Activated CD4-positive, alpha-beta T cell treated with anti-CD3 and anti-CD28 coated beads, Interleukin-2, amount 10 ng/mL, durations not matched to agents 24 days and 14 days (primary cell): Measurements from ENCODE around the gene MICAL3. TPM values are rescaled to one million over a fixed set of nuclear protein-coding genes. Genes with fewer than 3 reads are reported as not detected.
"Not testable (repeated sequence)": the region's sequence is repeated elsewhere in the genome, so short reads cannot be mapped to it uniquely, and the experiment has no call there.

Experiments used
- DNase-seq: peaks from one replicate; pipeline ENCODE4 v3.0.0; 2022
- H3K27ac Mint-ChIP-seq: one replicate; pipeline ENCODE4 v1.8.0; 2022; ENCODE audit warnings: mild to moderate bottlenecking, mixed read lengths
- H3K27me3 Mint-ChIP-seq: one replicate; pipeline ENCODE4 v1.8.0; 2022; ENCODE audit warnings: mixed read lengths
- H3K36me3 Mint-ChIP-seq: one replicate; pipeline ENCODE4 v1.8.0; 2022; ENCODE audit warnings: low read depth, mild to moderate bottlenecking, mixed read lengths
- H3K4me1 Mint-ChIP-seq: one replicate; pipeline ENCODE4 v1.8.0; 2021; ENCODE audit warnings: mixed read lengths
- H3K4me3 Mint-ChIP-seq: one replicate; pipeline ENCODE4 v1.8.0; 2022; ENCODE audit warnings: mild to moderate bottlenecking, moderate library complexity, mixed read lengths
- H3K9me3 Mint-ChIP-seq: one replicate; pipeline ENCODE4 v1.8.0; 2021; ENCODE audit warnings: mixed read lengths
- intact Hi-C: fragments of 100-400 bp; cut with micrococcal nuclease; formaldehyde crosslinking; loops from one replicate; pipeline ENCODE4 v1.15.1; 2023
- total RNA-seq: library from RNA; stranded (reverse); gene quantifications from 2 replicates; pipeline ENCODE4 v1.2.3, GENCODE V29; 2022

Gene MICAL3
- total RNA-seq, 1 donor from 2014 or later: 51.2 TPM

DNA sequence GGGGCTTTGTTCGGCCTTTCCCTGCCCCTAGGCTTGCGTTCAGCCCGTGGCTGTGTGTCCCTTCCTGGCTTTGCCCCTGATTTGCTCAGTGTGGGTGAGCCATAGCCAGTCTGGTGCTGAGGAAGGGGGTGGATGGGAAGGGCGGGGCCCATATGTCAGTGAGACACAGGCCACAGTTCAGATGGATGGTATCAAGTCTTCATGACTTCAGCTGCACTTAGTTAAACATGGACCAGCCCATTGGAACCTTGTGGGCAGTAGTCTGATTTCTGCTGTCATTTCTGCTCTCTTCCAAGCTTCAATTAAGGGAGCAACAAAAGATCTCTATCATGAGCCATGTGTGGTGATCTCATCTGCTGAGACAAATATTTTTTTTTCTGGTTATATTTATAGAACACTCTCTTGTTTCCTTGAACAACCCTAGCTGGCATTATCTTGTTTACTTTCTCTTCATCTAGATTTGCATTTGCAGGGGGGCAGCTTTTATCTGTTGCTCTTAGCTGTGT, 31.9 kb upstream of the MICAL3 start:
- intact Hi-C loops: no loop called here
- H3K4me1 Mint-ChIP-seq: peaks cover 2% of the 10 kb centered on the region
- no peak for DNase-seq
- H3K9me3 Mint-ChIP-seq: no peaks in the 10 kb centered on the region
- H3K4me3 Mint-ChIP-seq: no peak overlapping the region
- no peaks in the 10 kb centered on the region for H3K36me3 Mint-ChIP-seq
- no peak overlapping the region for H3K27ac Mint-ChIP-seq
- peaks cover 12% of the 10 kb centered on the region for H3K27me3 Mint-ChIP-seq

DNA sequence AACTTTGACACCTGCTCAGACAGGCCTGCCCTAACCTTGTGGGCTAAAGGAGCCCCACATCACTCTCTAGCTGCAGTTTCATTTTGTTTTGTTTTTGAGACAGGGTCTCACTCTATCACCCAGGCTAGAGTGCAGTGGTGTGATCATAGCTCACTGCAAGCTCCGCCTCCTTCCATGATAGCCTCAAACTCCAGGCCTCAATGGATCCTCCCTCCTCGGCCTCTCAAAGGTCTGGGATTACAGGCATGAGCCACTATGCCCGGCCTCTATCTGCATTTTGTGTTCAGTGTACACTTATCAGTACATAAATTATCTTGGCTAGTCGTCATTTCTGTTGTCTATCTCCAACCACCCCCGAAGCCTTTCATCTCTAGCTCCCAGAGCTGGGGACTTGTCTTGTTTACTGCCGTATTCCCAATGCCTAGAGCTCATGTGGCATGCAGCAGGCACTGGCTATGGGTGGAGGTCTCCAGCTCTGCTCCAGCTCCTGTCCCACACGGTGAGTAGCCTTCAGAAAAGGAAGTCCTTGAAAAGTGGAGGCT, 31.3 kb upstream of the MICAL3 start:
- DNase-seq: no peak
- no peaks in the 10 kb centered on the region for H3K9me3 Mint-ChIP-seq
- no peak overlapping the region for H3K27ac Mint-ChIP-seq
- intact Hi-C loops: no loop called here
- H3K4me1 Mint-ChIP-seq: peaks cover 2% of the 10 kb centered on the region
- H3K4me3 Mint-ChIP-seq: no peak overlapping the region
- peaks cover 12% of the 10 kb centered on the region for H3K27me3 Mint-ChIP-seq
- H3K36me3 Mint-ChIP-seq: no peaks in the 10 kb centered on the region

DNA sequence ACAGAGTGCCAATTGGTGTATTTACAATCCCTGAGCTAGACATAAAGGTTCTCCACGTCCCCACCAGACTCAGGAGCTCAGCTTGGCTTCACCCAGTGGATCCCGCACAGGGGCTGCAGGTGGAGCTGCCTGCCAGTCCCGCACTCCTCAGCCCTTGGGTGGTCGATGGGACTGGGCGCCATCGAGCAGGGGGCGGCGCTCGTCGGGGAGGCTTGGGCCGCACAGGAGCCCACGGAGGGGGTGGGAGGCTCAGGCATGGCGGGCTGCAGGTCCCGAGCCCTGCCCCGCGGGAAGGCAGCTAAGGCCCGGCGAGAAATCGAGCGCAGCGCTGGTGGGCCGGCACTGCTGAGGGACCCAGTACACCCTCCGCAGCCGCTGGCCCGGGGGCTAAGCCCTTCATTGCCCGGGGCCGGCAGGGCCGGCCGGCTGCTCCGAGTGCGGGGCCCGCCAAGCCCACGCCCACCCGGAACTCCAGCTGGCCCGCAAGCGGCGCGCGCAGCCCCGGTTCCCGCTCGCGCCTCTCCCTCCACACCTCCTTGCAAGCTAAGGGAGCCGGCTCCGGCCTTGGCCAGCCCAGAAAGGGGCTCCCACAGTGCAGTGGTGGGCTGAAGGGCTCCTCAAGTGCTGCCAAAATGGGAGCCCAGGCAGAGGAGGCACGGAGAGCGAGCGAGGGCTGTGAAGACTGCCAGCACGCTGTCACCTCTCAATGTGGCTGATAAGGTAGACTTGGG, 29.0 kb upstream of the MICAL3 start:
- DNase-seq, intact Hi-C loops, H3K27ac Mint-ChIP-seq, H3K9me3 Mint-ChIP-seq, H3K27me3 Mint-ChIP-seq, H3K36me3 Mint-ChIP-seq, H3K4me3 Mint-ChIP-seq, H3K4me1 Mint-ChIP-seq: not testable (repeated sequence)

DNA sequence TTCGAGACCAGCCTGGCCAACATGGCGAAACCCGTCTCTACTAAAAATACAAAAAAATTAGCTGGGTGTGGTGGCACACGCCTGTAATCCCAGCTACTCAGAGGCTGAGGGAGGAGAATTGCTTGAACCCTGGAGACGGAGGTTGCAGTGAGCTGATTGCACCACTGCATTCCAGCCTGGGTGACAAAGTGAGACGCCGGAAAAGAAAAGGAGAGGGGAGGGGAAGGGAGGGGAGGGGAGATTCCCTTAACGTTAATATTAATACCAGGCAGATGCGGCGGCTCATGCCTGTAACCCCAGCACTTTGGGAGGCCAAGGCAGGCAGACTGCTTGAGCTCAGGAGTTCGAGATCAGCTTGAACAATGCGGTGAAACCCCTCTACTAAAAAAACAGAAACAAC, 26.8 kb upstream of the MICAL3 start:
- H3K27ac Mint-ChIP-seq, DNase-seq, intact Hi-C loops, H3K4me1 Mint-ChIP-seq, H3K36me3 Mint-ChIP-seq, H3K9me3 Mint-ChIP-seq, H3K4me3 Mint-ChIP-seq, H3K27me3 Mint-ChIP-seq: not testable (repeated sequence)

DNA sequence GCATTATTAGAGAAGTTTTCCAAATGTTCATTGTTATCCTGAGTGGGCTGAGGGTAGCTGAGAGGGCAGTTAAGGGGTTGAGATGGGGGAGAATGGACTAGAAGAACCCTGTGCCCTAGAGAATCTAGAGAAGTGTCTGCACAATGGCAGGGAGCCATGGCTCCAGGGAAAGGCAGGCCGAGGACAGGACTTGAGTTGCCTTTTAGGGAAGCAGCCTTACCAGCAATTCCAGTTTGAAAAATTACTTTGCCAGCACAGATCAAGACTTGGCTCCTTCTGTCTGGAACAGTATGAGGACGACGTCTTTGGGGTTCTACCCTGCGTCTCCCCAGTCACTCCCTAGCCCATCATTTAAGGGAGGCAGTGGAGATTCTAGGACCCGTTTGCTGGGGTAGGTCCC, 25.7 kb upstream of the MICAL3 start:
- intact Hi-C loops: no loop called here

DNA sequence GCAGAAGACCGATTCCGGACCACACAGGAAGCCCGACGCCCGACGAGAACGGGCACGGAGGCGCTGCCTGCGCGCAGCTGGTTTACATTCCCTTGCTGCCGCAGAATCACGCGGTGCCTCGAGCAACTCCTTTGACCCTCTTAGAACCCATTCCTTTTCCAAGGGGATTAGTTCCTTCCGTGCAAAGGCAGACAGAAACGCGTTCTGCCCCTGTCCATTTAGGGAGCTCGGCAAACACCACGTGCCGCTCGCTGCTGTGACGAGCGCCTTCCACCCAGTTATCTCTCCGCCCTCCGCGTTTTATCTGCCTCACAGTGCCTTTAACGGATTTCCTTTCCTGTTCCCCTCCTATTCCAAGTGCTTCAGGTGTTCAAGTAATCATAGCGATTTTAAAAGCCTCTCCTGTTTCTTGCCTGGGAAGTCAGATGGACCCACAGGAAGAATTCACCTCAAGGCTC, 24.1 kb upstream of the MICAL3 start:
- Mint-ChIP-seq H3K4me1 (peaks cover 2% of the 10 kb centered on the region), H3K9me3 (no peaks in the 10 kb centered on the region), H3K27me3 (peaks cover 3% of the 10 kb centered on the region), H3K27ac (no peak overlapping the region), H3K36me3 (no peaks in the 10 kb centered on the region), H3K4me3 (no peak overlapping the region)
- DNase-seq: no peak
- intact Hi-C loops: no loop called here

More for the DNA sequence above, 25.7 kb upstream of the MICAL3 start:
- no peaks in the 10 kb centered on the region for H3K36me3 Mint-ChIP-seq
- H3K4me3 Mint-ChIP-seq: no peak overlapping the region
- H3K27ac Mint-ChIP-seq: no peak overlapping the region
- peaks cover under 1% of the 10 kb centered on the region for H3K27me3 Mint-ChIP-seq
- H3K9me3 Mint-ChIP-seq: no peaks in the 10 kb centered on the region
- no peak for DNase-seq
- H3K4me1 Mint-ChIP-seq: peaks cover 2% of the 10 kb centered on the region

DNA sequence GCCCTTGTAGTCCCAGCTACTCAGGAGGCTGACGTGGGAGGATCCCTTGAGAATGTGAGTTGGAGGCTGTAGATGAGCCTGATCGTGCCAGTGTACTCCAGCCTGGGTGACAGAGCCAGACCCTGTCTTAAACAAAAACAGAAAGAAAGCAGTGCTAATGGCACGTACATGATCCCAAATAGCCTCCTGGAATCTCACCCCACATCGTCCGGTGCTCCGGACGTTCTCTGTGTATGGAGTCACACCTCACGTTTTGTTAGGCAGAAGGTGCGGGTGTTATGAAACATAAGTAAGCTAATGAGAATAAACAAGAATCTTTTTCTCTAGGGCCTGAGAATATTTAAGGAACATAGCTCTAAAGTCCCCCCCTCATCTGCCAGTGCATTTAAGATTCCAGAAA, 23.7 kb upstream of the MICAL3 start:
- Mint-ChIP-seq H3K4me1 (peaks cover 2% of the 10 kb centered on the region), H3K27ac (no peak overlapping the region), H3K36me3 (no peaks in the 10 kb centered on the region), H3K9me3 (no peaks in the 10 kb centered on the region), H3K27me3 (peaks cover 3% of the 10 kb centered on the region), H3K4me3 (no peak overlapping the region)
- intact Hi-C loops: no loop called here
- DNase-seq: no peak

DNA sequence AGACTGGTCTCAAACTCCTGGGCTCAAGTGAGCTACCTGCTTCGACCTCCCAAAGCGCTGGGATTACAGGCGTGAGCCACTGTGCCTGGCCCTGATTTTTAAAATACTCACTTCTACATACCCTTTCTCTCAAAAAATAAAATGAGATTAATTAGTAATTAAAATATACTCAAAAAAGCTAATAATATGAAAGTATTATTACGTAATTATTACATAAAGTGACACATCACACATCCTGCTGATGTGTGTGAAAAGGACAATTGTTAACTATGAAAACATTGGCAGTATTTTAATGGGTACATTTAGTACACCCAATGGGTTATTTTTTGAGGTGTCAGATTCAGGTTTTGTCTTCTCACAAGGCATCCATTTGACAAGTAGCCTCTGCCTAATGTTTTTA, 21.4 kb upstream of the MICAL3 start:
- intact Hi-C loops: no loop called here
- no peaks in the 10 kb centered on the region for H3K4me1 Mint-ChIP-seq
- H3K9me3 Mint-ChIP-seq: no peaks in the 10 kb centered on the region
- DNase-seq: no peak
- H3K4me3 Mint-ChIP-seq: no peak overlapping the region
- no peak overlapping the region for H3K27ac Mint-ChIP-seq
- H3K36me3 Mint-ChIP-seq: no peaks in the 10 kb centered on the region
- H3K27me3 Mint-ChIP-seq: peaks cover 3% of the 10 kb centered on the region

DNA sequence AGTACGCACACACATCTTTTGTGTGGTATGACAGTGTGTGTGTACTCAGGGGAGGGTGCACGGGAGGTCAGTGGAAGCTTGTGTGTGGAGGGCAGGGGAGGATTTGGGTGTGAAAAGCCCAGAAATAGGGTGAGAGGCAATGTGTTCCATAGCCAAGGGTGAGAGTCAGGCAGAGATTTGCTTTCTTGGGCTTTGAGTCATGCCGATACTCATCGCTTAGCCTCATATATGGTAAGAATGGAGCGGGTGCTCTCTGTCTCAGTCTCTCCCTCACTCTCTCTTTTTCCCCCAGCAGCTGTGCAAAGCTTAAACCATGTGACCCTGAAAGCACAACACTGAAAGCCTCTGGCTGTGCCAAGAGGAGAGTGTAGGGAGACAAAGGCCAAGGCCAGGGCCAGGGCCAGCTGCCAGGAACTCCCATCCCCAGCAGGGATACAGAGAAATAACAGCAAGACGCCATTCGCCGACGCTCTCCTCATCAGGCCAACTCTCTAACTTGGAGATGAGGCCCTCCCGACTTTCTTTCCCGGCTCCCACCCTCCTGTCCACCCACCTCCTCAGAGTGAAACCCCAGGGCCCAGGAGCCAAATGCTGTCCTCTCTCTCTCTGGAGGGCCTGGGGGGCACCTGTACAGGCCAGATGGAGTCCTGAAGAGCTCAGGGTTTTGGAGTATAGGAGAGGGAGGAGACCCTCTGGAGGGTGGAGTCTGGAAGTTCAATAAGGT, 20.3 kb upstream of the MICAL3 start:
- Mint-ChIP-seq H3K27ac (no peak overlapping the region), H3K4me3 (no peak overlapping the region), H3K36me3 (no peaks in the 10 kb centered on the region), H3K9me3 (no peaks in the 10 kb centered on the region), H3K4me1 (no peaks in the 10 kb centered on the region), H3K27me3 (peaks cover 3% of the 10 kb centered on the region)
- DNase-seq: no peak
- intact Hi-C loops: no loop called here

DNA sequence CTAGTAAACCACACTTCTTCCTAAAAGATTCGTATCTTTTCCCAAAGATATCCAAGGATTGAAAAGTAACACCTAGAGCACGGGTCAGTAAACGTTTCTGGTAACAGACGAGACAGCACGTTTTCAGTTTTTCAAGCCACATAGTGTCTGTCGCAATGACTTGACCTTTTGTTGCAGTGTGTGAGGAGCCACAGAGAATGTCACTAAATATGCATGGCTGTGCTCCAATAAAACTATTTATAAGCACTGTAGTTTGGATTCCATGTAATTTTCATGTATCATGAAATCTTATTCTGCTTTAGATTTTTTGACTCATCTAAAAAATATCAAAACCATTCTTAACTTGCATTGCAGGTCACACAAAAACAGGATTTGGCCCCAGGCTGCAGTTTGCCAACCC, 18.3 kb upstream of the MICAL3 start:
- intact Hi-C loops: no loop called here
- H3K36me3 Mint-ChIP-seq: no peaks in the 10 kb centered on the region

DNA sequence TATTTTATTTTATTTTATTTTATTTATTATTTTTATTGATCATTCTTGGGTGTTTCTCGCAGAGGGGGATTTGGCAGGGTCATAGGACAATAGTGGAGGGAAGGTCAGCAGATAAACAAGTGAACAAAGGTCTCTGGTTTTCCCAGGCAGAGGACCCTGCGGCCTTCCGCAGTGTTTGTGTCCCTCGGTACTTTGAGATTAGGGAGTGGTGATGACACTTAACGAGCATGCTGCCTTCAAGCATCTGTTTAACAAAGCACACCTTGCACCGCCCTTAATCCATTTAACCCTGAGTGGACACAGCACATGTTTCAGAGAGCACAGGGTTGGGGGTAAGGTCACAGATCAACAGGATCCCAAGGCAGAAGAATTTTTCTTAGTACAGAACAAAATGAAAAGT, 16.5 kb upstream of the MICAL3 start:
- DNase-seq, H3K27ac Mint-ChIP-seq, intact Hi-C loops, H3K27me3 Mint-ChIP-seq, H3K4me3 Mint-ChIP-seq, H3K36me3 Mint-ChIP-seq, H3K9me3 Mint-ChIP-seq, H3K4me1 Mint-ChIP-seq: not testable (repeated sequence)

More for the DNA sequence above, 18.3 kb upstream of the MICAL3 start:
- peaks cover 5% of the 10 kb centered on the region for H3K27me3 Mint-ChIP-seq
- H3K27ac Mint-ChIP-seq: no peak overlapping the region
- no peak for DNase-seq
- H3K9me3 Mint-ChIP-seq: no peaks in the 10 kb centered on the region
- no peak overlapping the region for H3K4me3 Mint-ChIP-seq
- H3K4me1 Mint-ChIP-seq: no peaks in the 10 kb centered on the region

DNA sequence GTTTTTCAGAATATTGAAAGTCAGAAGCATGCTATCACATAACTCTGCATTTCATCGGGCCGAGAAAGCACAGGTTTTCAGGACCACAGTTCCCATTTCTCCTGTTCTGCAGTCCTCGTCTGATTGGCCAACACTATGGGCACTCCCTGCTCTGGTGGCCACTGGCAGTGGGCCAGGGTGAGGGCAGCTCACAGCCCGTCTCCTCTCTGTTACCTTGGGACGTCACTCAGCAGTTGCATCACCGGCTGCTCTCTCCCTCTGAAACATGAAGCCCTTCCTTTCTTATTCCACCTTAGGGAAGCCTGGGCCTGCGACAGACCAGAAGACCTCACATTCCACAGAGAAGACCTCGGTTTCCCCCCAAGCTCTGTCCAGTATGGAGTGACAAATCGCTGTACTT, 11.4 kb upstream of the MICAL3 start:
- Mint-ChIP-seq H3K4me3 (no peak overlapping the region), H3K9me3 (no peaks in the 10 kb centered on the region), H3K27ac (no peak overlapping the region), H3K27me3 (peaks cover 3% of the 10 kb centered on the region), H3K36me3 (no peaks in the 10 kb centered on the region), H3K4me1 (no peaks in the 10 kb centered on the region)
- intact Hi-C loops: no loop called here
- DNase-seq: no peak

DNA sequence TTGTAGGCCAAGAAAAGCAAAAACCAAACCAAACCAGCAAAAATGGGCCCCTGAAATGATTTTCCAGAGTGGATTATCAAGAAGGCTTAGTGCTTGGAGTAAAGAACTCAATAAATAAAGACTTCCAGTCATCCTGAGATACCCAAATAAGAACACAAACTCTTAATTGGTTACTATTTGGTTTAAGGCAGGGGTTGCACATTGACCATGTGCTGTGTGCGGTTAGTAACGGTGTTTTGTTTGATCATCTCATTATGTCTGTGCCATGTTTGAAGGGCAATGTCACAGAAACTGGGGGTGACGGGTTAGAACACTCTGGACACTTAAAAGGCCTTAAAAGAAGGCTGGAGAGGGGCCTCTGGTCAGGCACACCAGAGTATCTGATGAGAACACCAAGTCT, 9.7 kb upstream of the MICAL3 start:
- no peak overlapping the region for H3K27ac Mint-ChIP-seq
- H3K27me3 Mint-ChIP-seq: peaks cover 10% of the 10 kb centered on the region
- intact Hi-C loops: no loop called here
- no peaks in the 10 kb centered on the region for H3K4me1 Mint-ChIP-seq
- no peaks in the 10 kb centered on the region for H3K9me3 Mint-ChIP-seq
- H3K36me3 Mint-ChIP-seq: no peaks in the 10 kb centered on the region
- no peak overlapping the region for H3K4me3 Mint-ChIP-seq
- no peak for DNase-seq

DNA sequence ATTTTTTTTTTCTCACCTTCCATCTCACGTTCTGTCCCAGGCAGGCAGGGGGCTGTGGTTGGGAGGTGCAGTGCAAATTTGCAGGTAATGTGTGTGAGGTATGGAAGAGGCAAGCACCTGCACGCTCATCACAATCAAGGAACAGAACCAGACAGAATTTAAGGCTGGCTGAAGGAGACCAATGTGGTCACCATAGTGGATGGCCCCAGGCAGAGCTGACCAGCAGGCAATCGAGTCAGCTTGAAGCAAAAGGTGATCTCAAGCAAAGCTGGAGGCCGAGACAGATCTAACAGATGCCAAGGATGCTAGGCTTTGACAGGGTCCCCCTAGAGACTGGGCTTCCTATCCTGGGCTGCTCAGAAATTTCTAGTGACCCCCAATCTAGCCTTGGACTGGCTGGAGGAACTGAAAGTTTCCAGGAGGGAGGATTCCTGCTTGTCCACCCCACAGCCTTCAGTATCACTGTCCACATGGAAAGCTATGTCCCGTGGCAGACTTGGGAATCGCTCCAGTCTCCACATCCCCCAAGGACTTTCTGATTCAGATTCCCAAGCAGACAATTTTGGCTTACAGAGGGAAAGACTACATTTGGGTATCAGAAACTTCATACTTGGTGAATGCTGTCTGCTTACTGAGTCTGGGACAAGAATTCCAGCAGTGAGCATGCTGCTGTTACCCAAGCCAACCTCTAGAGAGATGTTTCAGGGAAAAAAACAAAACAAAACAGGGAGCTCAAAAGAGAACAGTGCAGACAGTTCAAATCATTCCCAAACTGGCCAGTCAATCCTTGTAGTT, 9.0 kb upstream of the MICAL3 start:
- Mint-ChIP-seq H3K27ac (no peak overlapping the region), H3K4me3 (no peak overlapping the region), H3K36me3 (no peaks in the 10 kb centered on the region), H3K27me3 (peaks cover 10% of the 10 kb centered on the region), H3K9me3 (no peaks in the 10 kb centered on the region), H3K4me1 (no peaks in the 10 kb centered on the region)
- intact Hi-C loops: no loop called here
- DNase-seq: no peak
